ENCODE results near the gene LRRIQ3. TPM values are rescaled to one million over a fixed set of nuclear protein-coding genes. Genes with fewer than 3 reads are reported as not detected.

LRRIQ3 gene
- total and polyA plus RNA-seq, 9 of the 15 experiments (the other 6 are each of a cell fraction or from before 2014, with no cell fraction given): 0.27 to 2.8 (median 1.7) TPM

GRCh38 chr1:74197255-74197654 is 721 bp downstream of the LRRIQ3 start:
- Histone ChIP-seq H3K4me2 (ENCODE audit: insufficient read depth, low read length) (peak overlapping the region; percentile 89), H2AFZ (ENCODE audit: low read depth, low read length) (peak overlapping the region; percentile 99), H4K20me1 (replicated peaks; ENCODE audit: control insufficient read depth, insufficient read depth, low read length) (no peaks in the 10 kb centered on the region), H3K4me3 (peak overlapping the region; percentile 57), H3K9ac (ENCODE audit: insufficient read depth in 1 of 2, low read depth in 2 of 2, low read length in 2 of 2) (peak overlapping the region in 1 of 2 experiments; percentile 76; a peak in 3 of 4 replicates), H3K9me3 (replicated peaks; ENCODE audit: control insufficient read depth, insufficient read depth, low read depth, low read length) (no peaks in the 10 kb centered on the region), H3K36me3 (ENCODE audit: control insufficient read depth, insufficient read depth, low read length) (peaks cover 7% of the 10 kb centered on the region; the same call in 1 of the 3 replicates), H3K27ac (ENCODE audit: extremely low read depth, low read depth, low read length) (peak overlapping the region; percentile 65; the same call in 2 of the 3 replicates), H3K27me3 (ENCODE audit: control insufficient read depth in 2 of 2, insufficient read depth in 2 of 2, low read length in 2 of 2) (no peaks in the 10 kb centered on the region), H3K9me1 (ENCODE audit: control insufficient read depth, insufficient read depth, low read length) (no peaks in the 10 kb centered on the region), H3K4me1 (replicated peaks in 1 of 2; ENCODE audit: control insufficient read depth in 2 of 2, insufficient read depth in 2 of 2, low read length in 2 of 2) (no peaks in the 10 kb centered on the region), H3K79me2 (ENCODE audit: control insufficient read depth, insufficient read depth, low read length) (peaks cover 9% of the 10 kb centered on the region)
- CTCF ChIA-PET (ENCODE audit: low intra/inter-chr PET ratio): no interaction called here
- WGBS (ENCODE audit: insufficient coverage, low coverage, missing lambda C conversion rate): 29% methylated on average over 5 of the region's 5 CpGs
- intact Hi-C loops (cut with micrococcal nuclease): loop anchor here (5.0 kb wide), 1 partner anchor 535 kb away; the partner anchor contains the start of genes CRYZ and TYW3
- POLR2A ChIA-PET: no interaction called here
- in situ Hi-C loops (cut with MboI): no loop called here
- DNase-seq (ENCODE audit: extremely low read depth in 1 of 4, low spot score in 3 of 4) (no peak), ATAC-seq (no peak), FAIRE-seq (no peak)
- BruUV-seq (replicated peaks): no TSS peak
- TF ChIP-seq, protein P1, sequence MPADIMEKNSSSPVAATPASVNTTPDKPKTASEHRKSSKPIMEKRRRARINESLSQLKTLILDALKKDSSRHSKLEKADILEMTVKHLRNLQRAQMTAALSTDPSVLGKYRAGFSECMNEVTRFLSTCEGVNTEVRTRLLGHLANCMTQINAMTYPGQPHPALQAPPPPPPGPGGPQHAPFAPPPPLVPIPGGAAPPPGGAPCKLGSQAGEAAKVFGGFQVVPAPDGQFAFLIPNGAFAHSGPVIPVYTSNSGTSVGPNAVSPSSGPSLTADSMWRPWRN (IDR thresholded peaks at IDR 0.05; ENCODE audit: low read depth): no peak
- TF ChIP-seq HDAC8 (tag; IDR thresholded peaks at IDR 0.05) (no peak), SRSF7 (optimal IDR thresholded peaks at IDR 0.05; ENCODE audit: low read depth, low read length) (no peak), ADNP (tag; IDR thresholded peaks at IDR 0.05) (no peak), TEAD2 (tag; IDR thresholded peaks at IDR 0.05) (no peak), NR4A1 (CRISPR knock-in tag; IDR thresholded peaks at IDR 0.05) (no peak), NR4A1 (tag; IDR thresholded peaks at IDR 0.05) (no peak), ZNF584 (CRISPR knock-in tag; IDR thresholded peaks at IDR 0.05; ENCODE audit: low read depth) (no peak), ZC3H8 (IDR thresholded peaks at IDR 0.05) (no peak), HEY1 (CRISPR knock-in tag; IDR thresholded peaks at IDR 0.05; ENCODE audit: borderline replicate concordance) (no peak), ZNF41 (CRISPR knock-in tag; conservative IDR thresholded peaks at IDR 0.05) (no peak), HDAC3 (IDR thresholded peaks at IDR 0.05; ENCODE audit: borderline replicate concordance, partially characterized antibody) (no peak), ZNF165 (CRISPR knock-in tag; IDR thresholded peaks at IDR 0.05; ENCODE audit: borderline replicate concordance) (no peak), SREBF2 (CRISPR knock-in tag; IDR thresholded peaks at IDR 0.05) (no peak)
- TF ChIP-seq, protein P2, sequence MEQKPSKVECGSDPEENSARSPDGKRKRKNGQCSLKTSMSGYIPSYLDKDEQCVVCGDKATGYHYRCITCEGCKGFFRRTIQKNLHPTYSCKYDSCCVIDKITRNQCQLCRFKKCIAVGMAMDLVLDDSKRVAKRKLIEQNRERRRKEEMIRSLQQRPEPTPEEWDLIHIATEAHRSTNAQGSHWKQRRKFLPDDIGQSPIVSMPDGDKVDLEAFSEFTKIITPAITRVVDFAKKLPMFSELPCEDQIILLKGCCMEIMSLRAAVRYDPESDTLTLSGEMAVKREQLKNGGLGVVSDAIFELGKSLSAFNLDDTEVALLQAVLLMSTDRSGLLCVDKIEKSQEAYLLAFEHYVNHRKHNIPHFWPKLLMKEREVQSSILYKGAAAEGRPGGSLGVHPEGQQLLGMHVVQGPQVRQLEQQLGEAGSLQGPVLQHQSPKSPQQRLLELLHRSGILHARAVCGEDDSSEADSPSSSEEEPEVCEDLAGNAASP (IDR thresholded peaks at IDR 0.05): no peak
- TF ChIP-seq, protein P3, sequence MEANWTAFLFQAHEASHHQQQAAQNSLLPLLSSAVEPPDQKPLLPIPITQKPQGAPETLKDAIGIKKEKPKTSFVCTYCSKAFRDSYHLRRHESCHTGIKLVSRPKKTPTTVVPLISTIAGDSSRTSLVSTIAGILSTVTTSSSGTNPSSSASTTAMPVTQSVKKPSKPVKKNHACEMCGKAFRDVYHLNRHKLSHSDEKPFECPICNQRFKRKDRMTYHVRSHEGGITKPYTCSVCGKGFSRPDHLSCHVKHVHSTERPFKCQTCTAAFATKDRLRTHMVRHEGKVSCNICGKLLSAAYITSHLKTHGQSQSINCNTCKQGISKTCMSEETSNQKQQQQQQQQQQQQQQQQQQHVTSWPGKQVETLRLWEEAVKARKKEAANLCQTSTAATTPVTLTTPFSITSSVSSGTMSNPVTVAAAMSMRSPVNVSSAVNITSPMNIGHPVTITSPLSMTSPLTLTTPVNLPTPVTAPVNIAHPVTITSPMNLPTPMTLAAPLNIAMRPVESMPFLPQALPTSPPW (CRISPR knock-in tag; IDR thresholded peaks at IDR 0.05): no peak
